Activated CD8-positive, alpha-beta memory T cell treated with anti-CD3 and anti-CD28 coated beads, Interleukin-2, amount 50 U/mL, for 24 hours (primary cell): Measurements from ENCODE around the gene SLC30A3.

Source experiments
- DNase-seq: peaks from one replicate; pipeline ENCODE4 v3.0.0-alpha.2; 2020; ENCODE audit errors: extremely low read depth

SLC30A3 gene

GRCh38 chr2:27203741-27204140, 59.1 kb downstream of the SLC30A3 start:
- DNase-seq = no peak
